Fibroblast of lung (primary cell): ENCODE measurements around the gene RPRM.

Source experiments
- EZH2 ChIP-seq: IDR thresholded peaks from 2 replicates; pipeline ENCODE4 v1.5.1; 2012; ENCODE audit warnings: low read length, control low read depth, mild to moderate bottlenecking; ENCODE audit errors: missing control alignments
- TF ChIP-seq, protein P1 (sequence below), 2 donors: IDR thresholded peaks in 1 of 2; conservative IDR thresholded peaks in 1 of 2; 1 replicate in 1 of 2; 2 replicates in 1 of 2; pipeline ENCODE4 v1.5.1; 2011 to 2012; ENCODE audit warnings: low read length in 2 of 2, control low read depth in 1 of 2, inconsistent platforms in 1 of 2, low read depth in 1 of 2, mild to moderate bottlenecking in 1 of 2

- TF ChIP-seq, protein P1, sequence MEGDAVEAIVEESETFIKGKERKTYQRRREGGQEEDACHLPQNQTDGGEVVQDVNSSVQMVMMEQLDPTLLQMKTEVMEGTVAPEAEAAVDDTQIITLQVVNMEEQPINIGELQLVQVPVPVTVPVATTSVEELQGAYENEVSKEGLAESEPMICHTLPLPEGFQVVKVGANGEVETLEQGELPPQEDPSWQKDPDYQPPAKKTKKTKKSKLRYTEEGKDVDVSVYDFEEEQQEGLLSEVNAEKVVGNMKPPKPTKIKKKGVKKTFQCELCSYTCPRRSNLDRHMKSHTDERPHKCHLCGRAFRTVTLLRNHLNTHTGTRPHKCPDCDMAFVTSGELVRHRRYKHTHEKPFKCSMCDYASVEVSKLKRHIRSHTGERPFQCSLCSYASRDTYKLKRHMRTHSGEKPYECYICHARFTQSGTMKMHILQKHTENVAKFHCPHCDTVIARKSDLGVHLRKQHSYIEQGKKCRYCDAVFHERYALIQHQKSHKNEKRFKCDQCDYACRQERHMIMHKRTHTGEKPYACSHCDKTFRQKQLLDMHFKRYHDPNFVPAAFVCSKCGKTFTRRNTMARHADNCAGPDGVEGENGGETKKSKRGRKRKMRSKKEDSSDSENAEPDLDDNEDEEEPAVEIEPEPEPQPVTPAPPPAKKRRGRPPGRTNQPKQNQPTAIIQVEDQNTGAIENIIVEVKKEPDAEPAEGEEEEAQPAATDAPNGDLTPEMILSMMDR (conservative IDR thresholded peaks at IDR 0.05 in 1 of 2, IDR thresholded peaks at IDR 0.05 in 1 of 2; ENCODE audit: low read depth in 1 of 2, low read length in 2 of 2) = no peak
- no peak for TF ChIP-seq EZH2
These were observed 22.7 kb downstream of the RPRM start for GRCh38 chr2:153455861-153456260.
